Spleen (tissue), 11 donors: ENCODE data around the gene AOAH. TPM values are rescaled to one million over a fixed set of nuclear protein-coding genes. Genes with fewer than 3 reads are reported as not detected.

Source experiments
- DNase-seq: peaks from one replicate; pipeline ENCODE4 v3.0.0-alpha.2; 2020
- H3K27ac ChIP-seq, 8 donors: fragments of 200-600 bp; sonication (generic) in 7 of 8; 1 replicate in 4 of 8; 2 replicates in 4 of 8; pipeline versions ENCODE4 v1.5.0 to v1.8.0; 2016 to 2021; ENCODE audit warnings: inconsistent platforms in 4 of 8, mild to moderate bottlenecking in 4 of 8, moderate library complexity in 1 of 8
- H3K27me3 ChIP-seq, 7 donors: fragments of 200-600 bp; sonication (generic) in 6 of 7; replicated peaks in 1 of 7; 1 replicate in 4 of 7; 2 replicates in 3 of 7; pipeline versions ENCODE4 v1.5.0 to v1.8.0; 2016 to 2021; ENCODE audit warnings: inconsistent platforms in 3 of 7, mild to moderate bottlenecking in 1 of 7
- H3K36me3 ChIP-seq, 6 donors: fragments of 200-600 bp; sonication (generic) in 5 of 6; 1 replicate in 4 of 6; 2 replicates in 2 of 6; pipeline versions ENCODE4 v1.5.0 to v1.8.0; 2016 to 2021; ENCODE audit warnings: inconsistent platforms in 2 of 6
- H3K4me1 ChIP-seq, 6 donors: fragments of 200-600 bp; sonication (generic) in 5 of 6; 1 replicate in 3 of 6; 2 replicates in 3 of 6; pipeline versions ENCODE4 v1.5.0 to v1.8.0; 2016 to 2021; ENCODE audit warnings: inconsistent platforms in 3 of 6
- H3K4me3 ChIP-seq, 8 donors: fragments of 200-600 bp; sonication (generic) in 7 of 8; 1 replicate in 4 of 8; 2 replicates in 4 of 8; pipeline versions ENCODE4 v1.5.0 to v1.8.0; 2016 to 2021; ENCODE audit warnings: inconsistent platforms in 4 of 8, mild to moderate bottlenecking in 4 of 8, moderate library complexity in 2 of 8
- H3K9me3 ChIP-seq, 8 donors: fragments of 200-600 bp; sonication (generic) in 7 of 8; 1 replicate in 4 of 8; 2 replicates in 4 of 8; pipeline versions ENCODE4 v1.5.0 to v1.8.0; 2016 to 2021; ENCODE audit warnings: inconsistent platforms in 4 of 8
- POLR2A ChIP-seq, 3 donors: fragments of 450-650 bp; IDR thresholded peaks; one replicate each; pipeline ENCODE4 v1.5.1; 2017; ENCODE audit warnings: antibody characterized with exemption in 3 of 3, mild to moderate bottlenecking in 1 of 3
- POLR2AphosphoS5 ChIP-seq, 3 donors: sonication (generic); formaldehyde crosslinking; IDR thresholded peaks; one replicate each; pipeline ENCODE4 v1.5.1; 2017; ENCODE audit warnings: antibody characterized with exemption in 3 of 3
- WGBS, 5 donors: extraction: QIAGEN DNeasy Blood & Tissue Kit in 3 of 5; methylation state at CpG; one replicate each; pipeline versions ENCODE4 v1.1.5 to v1.1.7; 2013 to 2018; 5-methylcytosine and 5-hydroxymethylcytosine counted together
- intact Hi-C: fragments of 100-400 bp; cut with DNase I; formaldehyde crosslinking; loops from one replicate; pipeline ENCODE4 v1.15.0; 2023; ENCODE audit warnings: low total_unique reads
- polyA plus RNA-seq, 3 donors: library from polyadenylated mRNA; stranded (reverse); fragments of 200-250 nt; gene quantifications; one replicate each; pipeline ENCODE4 v1.2.1, GENCODE V29; 2013
- total RNA-seq, 7 donors: library from RNA; depleted of rRNA in 3 of 7; stranded (reverse); fragments of >200 nt in 3 of 7; fragmentation: NEBNext Ultra II Directional in 4 of 7; extraction: Animal tissue kit (Norgen Biotek cat#: 25700) in 4 of 7; gene quantifications; one replicate each; pipeline versions ENCODE4 v1.1.0 to v1.2.1, GENCODE V29; 2016 to 2021
- TF ChIP-seq, protein P1 (sequence below), 11 experiments: fragments of 200-600 bp in 7 of 11; fragments of 450-650 bp in 4 of 11; sonication (generic) in 4 of 11; IDR thresholded peaks in 8 of 11; conservative IDR thresholded peaks in 3 of 11; 1 replicate in 7 of 11; 2 replicates in 4 of 11; pipeline versions ENCODE4 v1.4.0 to v1.8.0; 2016 to 2021; ENCODE audit warnings: antibody characterized with exemption in 11 of 11, inconsistent platforms in 4 of 11, mild to moderate bottlenecking in 1 of 11
- donor health status: healthy with polysubstance abuse.
- donor health status: DM: no; HTN: no; CAD: no; lungs with moderate emphysema.
- donor health status: DM: no; HTN: no; CAD: no.
- donor health status: Bipolar disorder and iron deficiency.
- donor health status: healthy.
- donor health status: DM: no; HTN: no; CAD: no.
- donor health status: DM: yes; HTN: yes; CAD: no.

The AOAH gene
- total and polyA plus RNA-seq, 10 donors, result 30.3 to 316 (median 191) TPM

DNA sequence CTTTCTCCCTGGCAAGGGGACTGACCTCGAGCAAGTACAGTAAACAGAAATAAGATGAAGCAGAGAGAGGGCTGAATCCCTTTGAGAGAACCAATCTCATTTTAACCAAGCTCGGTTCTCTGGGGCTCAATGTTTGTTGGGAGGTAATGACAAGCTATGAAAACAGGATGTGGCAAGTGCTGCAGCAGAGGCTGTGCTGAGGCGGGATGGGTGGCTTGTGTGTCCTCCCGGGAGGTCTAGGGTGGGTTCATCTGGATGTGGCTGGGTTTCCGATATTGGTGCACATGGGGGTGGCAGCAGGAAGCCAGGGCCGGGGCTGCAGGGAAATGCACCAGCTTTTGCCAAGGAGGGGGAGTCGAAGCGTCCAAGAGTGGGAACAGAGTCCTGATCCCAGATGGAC lies 84.5 kb downstream of the AOAH start:
- TF ChIP-seq POLR2AphosphoS5 (IDR thresholded peaks at IDR 0.05) (peak; percentile 68 to 78 (median 71)), POLR2A (IDR thresholded peaks at IDR 0.05) (no peak)

DNA sequence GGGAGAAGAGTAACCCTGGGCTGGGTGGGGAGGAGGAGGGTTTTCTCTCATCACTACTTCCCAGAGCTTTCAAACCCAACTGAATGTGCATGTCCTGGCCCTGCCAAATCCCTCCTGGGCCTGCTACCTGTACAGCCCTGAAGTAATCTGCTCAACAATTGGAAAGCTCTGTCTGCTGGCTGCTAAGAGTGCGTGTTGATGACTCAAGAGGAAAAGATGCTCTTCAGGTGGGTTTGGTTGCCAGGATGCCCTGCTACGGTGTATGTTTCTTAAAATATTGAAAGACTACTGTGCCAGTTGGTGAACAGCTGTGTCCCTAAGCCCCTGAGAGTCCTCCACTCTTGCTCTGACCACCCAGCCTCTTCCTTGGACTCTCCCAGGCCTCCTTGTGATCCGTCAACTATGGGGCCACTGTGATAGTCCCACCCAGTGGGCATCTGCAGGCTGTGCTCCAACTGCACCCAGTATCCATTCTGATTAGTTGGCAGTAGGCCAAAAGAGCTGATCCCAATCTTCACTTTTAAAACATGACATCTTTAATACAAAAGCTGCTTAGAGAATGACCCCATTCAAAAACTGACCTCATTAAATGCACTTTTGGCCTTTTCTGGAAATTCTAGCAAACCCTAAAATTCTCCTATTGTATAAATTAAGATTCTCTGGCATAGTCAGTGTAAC lies 85.6 kb downstream of the AOAH start:
- H3K27me3 ChIP-seq, result no peaks in the 10 kb centered on the region
- no peak overlapping the region for H3K4me3 ChIP-seq
- TF ChIP-seq, protein P1, sequence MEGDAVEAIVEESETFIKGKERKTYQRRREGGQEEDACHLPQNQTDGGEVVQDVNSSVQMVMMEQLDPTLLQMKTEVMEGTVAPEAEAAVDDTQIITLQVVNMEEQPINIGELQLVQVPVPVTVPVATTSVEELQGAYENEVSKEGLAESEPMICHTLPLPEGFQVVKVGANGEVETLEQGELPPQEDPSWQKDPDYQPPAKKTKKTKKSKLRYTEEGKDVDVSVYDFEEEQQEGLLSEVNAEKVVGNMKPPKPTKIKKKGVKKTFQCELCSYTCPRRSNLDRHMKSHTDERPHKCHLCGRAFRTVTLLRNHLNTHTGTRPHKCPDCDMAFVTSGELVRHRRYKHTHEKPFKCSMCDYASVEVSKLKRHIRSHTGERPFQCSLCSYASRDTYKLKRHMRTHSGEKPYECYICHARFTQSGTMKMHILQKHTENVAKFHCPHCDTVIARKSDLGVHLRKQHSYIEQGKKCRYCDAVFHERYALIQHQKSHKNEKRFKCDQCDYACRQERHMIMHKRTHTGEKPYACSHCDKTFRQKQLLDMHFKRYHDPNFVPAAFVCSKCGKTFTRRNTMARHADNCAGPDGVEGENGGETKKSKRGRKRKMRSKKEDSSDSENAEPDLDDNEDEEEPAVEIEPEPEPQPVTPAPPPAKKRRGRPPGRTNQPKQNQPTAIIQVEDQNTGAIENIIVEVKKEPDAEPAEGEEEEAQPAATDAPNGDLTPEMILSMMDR (IDR thresholded peaks at IDR 0.05 in 8 of 11, conservative IDR thresholded peaks at IDR 0.05 in 3 of 11), result no peak
- no peak for TF ChIP-seq POLR2AphosphoS5 (IDR thresholded peaks at IDR 0.05)
- no peak for TF ChIP-seq POLR2A (IDR thresholded peaks at IDR 0.05)
- intact Hi-C loops, result no loop called here
- DNase-seq, result no peak
- H3K36me3 ChIP-seq, result peaks cover 0 to 61% (median 6%) of the 10 kb centered on the region in 6 donors
- 79 to 88% (median 85%) methylated on average over 3 of the region's 3 CpGs for whole genome bisulfite sequencing, 5 donors
- H3K27ac ChIP-seq, result peak overlapping the region in 7 of 8 donors; percentile 1 to 78 (median 42)
- peaks cover 0 to 53% (median 13%) of the 10 kb centered on the region in 6 donors for H3K4me1 ChIP-seq
- H3K9me3 ChIP-seq, result no peaks in the 10 kb centered on the region

More for the DNA sequence above, 84.5 kb downstream of the AOAH start:
- Histone ChIP-seq H3K4me1 (peaks cover 0 to 58% (median 13%) of the 10 kb centered on the region in 6 donors), H3K36me3 (peaks cover 0 to 52% (median 6%) of the 10 kb centered on the region in 6 donors), H3K9me3 (no peaks in the 10 kb centered on the region), H3K4me3 (no peak overlapping the region), H3K27me3 (no peaks in the 10 kb centered on the region), H3K27ac (peak overlapping the region in 7 of 8 donors; percentile 1 to 78 (median 51))
- intact Hi-C loops, result no loop called here
- peak; percentile 87 for DNase-seq
- 19 to 45% (median 25%) methylated on average over 8 of the region's 8 CpGs for WGBS, 5 donors

DNA sequence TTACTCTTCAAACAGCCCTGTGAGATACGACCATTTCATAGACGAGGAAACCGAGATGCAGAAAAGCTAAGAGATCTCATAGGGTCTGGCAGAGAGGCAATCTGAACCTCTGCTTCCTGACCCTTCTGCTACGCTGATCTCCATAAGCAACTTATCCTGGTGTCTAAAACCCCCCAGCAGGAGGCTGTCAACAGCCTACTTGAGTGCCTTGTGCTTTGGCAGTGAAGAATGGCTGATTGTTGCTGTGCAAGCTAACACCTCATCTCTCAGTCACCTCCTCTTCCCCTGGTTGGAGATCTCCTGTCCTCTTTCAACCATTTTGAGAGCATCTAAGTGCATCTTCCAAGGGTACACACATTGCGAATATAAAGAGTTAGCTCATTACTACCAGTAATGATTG lies 86.2 kb downstream of the AOAH start:
- Histone ChIP-seq H3K4me3 (no peak overlapping the region), H3K9me3 (no peaks in the 10 kb centered on the region), H3K27me3 (no peaks in the 10 kb centered on the region), H3K36me3 (peaks cover 0 to 61% (median 6%) of the 10 kb centered on the region in 6 donors), H3K4me1 (peaks cover 0 to 53% (median 13%) of the 10 kb centered on the region in 6 donors), H3K27ac (peak overlapping the region in 3 of 8 donors; percentile 64 to 78 (median 72))
- intact Hi-C loops, result no loop called here
- no peak for TF ChIP-seq POLR2AphosphoS5 (IDR thresholded peaks at IDR 0.05)
- TF ChIP-seq, protein P1 (IDR thresholded peaks at IDR 0.05 in 8 of 11, conservative IDR thresholded peaks at IDR 0.05 in 3 of 11), result no peak
- no peak for TF ChIP-seq POLR2A (IDR thresholded peaks at IDR 0.05)
- 92 to 96% (median 94%) methylated on average over 5 of the region's 5 CpGs for WGBS, 5 donors
- DNase-seq, result no peak

DNA sequence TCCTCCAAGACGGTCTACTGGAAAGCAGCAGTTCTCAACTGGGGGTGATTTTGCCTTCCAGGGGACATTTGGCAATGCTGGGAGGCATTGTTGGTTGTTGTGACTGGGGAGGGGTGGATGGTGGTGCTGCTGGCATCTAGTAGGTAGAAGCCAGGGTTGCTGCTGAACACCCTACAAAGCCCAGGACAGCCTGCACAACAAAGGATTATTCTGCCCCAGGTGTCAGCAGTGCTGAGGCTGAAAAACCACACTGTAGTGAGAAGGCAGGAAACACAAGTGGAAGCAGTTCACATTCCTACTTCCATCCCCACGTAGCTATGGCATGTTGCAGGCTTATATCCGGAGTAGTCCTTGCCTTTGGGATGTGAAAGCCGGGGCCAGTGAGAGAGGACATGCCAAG lies 86.9 kb downstream of the AOAH start:
- H3K36me3 ChIP-seq, result peaks cover 0 to 68% (median 6%) of the 10 kb centered on the region in 6 donors
- no peaks in the 10 kb centered on the region for H3K27me3 ChIP-seq
- 50 to 58% (median 54%) methylated on average over 4 of the region's 4 CpGs for WGBS, 5 donors
- H3K4me1 ChIP-seq, result peaks cover 0 to 52% (median 13%) of the 10 kb centered on the region in 6 donors
- H3K4me3 ChIP-seq, result no peak overlapping the region
- no peak for TF ChIP-seq POLR2AphosphoS5 (IDR thresholded peaks at IDR 0.05)
- TF ChIP-seq POLR2A (IDR thresholded peaks at IDR 0.05), result no peak
- TF ChIP-seq, protein P1 (IDR thresholded peaks at IDR 0.05 in 8 of 11, conservative IDR thresholded peaks at IDR 0.05 in 3 of 11), result no peak
- peak overlapping the region in 2 of 8 donors; percentile 3 to 78 for H3K27ac ChIP-seq
- intact Hi-C loops, result no loop called here
- no peaks in the 10 kb centered on the region for H3K9me3 ChIP-seq
- DNase-seq, result no peak
